Stimulated activated CD4-positive, alpha-beta T cell treated with anti-CD3 and anti-CD28 coated beads, Interleukin-1b, Interleukin-23, amount 100 ng/mL, for 48 hours (primary cell): Measurements from ENCODE around the gene PLK5.
"Not testable (repeated sequence)": the region's sequence is repeated elsewhere in the genome, so short reads cannot be mapped to it uniquely, and the experiment has no call there.

ENCODE experiments used
- DNase-seq: peaks from one replicate; pipeline ENCODE4 v3.0.0-alpha.2; 2020

The PLK5 gene, protein sequence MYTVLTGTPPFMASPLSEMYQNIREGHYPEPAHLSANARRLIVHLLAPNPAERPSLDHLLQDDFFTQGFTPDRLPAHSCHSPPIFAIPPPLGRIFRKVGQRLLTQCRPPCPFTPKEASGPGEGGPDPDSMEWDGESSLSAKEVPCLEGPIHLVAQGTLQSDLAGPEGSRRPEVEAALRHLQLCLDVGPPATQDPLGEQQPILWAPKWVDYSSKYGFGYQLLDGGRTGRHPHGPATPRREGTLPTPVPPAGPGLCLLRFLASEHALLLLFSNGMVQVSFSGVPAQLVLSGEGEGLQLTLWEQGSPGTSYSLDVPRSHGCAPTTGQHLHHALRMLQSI

DNA sequence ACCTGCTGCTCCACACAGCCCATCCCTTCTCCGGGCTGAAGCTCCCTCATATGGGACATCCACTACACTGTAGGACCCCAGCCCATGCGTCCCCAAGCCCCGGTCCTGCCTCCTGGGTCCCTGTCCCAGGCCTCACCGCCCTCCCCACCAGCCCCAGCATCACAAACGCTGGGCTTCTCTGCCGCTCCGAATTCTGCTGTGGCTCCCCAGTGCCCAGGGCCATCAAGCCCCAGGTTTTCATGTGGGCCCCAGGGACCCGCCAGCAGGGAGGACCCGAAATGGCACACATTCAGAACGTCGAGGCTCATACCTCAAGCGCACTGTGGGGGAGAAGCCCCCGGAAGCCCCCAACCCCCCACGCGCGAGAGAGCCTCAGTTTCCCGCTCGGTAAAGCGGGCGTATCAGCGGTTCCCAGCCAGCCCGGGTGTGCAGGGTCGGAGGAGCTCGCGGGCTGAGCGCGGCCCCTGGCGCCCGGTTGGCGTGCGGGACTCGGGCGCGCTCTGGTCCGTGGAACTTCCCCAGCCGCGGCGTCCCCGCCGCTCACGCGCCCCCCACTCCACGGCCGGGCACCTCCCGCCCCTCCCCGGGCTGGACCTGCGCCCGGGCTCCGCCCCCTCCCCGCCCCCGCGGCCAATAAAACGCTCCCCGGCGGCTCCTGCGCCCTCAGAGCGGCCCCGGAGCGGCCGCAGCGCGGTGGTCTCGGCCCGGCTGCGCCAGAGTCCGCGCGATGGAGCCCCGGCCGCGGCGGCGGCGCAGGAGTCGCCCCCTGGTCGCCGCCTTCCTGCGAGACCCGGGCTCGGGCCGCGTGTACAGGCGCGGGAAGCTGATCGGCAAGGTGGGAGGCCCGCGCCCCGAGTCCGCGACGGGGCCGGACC is at the start of gene PLK5:
Gene PLK5 (plus strand): TSS at position 666 of the 875 bp plus-strand sequence. CDS start 2,920 bp downstream, outside the sequence.
- DNase-seq = no peak

DNA sequence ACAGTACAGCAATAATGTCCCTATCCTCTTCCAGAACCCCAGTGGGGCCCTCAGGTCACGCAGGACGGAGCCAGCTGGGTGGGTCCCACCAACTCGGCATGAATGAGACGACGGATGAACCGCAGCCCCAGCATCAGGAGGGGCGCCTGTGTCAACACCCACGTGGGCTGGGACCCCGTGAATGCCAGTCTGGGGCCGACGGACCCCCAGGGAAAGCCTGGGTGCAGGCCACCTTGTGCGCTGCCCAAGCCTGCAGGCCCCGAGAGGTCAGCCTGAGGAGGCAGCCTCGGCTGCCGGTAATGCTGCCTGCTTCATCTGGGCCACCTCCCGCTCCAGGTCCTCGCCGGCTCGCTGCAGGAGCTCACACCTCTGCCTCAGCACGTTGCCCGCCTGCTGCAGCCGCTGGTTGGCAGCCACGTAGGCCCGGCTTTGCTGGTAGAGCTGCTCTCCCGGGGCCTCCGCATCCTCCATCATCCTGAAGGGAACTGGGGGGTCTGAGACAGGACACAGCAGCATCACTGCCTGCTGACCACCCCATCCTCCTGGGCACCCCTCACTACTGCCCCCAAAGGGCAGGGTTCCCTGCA is 49.0 kb upstream of the PLK5 start:
- no peak for DNase-seq

DNA sequence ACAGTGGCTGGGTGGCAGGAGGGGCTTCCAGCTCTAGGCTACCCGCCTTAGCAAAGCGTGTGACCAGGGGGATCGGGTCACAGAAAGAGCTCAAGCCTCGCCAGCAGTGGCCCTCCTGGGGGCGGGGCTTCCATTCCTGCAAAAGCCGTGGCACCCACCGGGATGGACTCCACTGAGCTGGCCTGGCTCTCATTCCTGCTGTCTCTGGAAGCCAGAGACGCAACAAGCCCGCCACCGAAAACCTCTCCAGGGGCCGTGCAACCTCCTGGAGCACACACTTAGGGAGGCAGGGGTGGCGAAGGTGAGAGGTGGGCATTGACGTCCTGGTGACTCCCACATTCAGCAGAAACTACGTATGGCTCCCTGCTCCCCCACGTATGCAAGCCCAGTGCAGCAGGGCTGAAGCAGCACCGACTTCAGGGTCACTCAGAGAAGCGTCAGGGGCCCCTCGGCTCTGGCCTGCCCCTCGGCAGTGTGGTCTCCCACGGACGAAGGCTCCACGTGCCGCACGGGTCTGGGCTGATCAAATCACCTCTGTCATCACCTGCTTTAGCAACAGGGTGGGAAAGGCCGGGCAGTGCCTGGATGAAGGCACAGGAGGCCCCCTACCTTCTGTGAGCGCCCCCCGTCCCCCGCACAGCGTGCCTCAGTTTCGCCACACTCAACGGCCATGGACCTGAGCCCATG is 48.0 kb upstream of the PLK5 start:
- no peak for DNase-seq

DNA sequence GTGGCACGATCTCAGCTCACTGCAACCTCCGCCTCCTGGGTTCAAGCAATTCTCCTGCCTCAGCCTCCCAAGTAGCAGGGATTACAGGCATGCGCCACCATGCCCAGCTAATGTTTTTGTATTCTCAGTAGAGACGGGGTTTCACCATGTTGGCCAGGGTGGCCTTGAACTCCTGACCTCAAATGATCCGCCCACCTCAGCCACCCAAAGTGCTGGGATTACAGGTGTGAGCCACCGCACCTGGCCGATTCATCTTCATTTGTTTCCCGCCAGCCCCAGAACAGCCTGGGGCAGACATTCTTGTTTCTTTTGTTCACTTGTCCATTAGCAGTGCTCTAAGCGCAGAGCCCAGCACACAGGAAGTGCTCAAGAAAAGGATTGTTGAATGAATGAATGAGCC is 46.8 kb upstream of the PLK5 start:
- DNase-seq = not testable (repeated sequence)

DNA sequence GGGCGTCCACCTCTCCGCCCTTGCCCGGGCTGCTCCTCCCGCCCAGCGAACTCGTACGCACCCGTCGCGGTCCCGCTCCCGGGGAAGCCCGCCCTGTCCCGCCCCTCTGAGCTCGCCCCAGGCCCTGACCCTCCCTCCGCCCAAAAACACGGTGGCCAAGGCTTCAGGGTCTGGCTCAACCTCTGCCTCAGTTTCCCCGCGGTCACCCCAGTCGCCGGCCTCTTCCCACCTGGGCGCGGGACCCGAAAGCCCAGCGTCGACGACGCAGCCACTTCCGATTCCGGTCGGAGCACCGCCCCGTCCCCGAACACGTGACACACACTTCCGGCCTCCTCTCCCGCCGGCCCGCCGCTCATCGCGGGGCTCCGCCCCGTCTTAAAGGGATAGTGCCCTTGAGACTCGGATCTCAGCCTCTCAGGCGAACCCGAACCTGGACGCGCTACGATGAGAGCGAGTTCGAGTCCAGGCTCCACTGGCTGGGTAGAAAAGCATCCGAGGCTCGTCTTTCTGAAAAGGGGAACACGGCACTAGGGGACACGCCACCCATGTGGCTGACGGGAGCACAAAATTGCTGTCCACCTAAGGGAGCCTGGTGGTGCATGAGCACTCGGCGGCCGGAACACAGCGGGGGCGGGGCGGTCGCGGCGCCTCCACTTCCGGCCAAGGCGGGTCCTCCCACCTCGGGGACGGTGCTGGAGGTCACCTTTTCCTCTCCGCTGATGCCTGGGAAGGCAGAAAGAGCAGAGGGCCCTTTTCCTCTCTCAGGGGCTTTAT is 44.8 kb upstream of the PLK5 start, which contains the start of gene C19orf25:
Gene C19orf25 (minus strand): TSS at position 282 of the 774 bp plus-strand sequence. CDS start 312 bp downstream, outside the sequence.
- peak; percentile 94 for DNase-seq

DNA sequence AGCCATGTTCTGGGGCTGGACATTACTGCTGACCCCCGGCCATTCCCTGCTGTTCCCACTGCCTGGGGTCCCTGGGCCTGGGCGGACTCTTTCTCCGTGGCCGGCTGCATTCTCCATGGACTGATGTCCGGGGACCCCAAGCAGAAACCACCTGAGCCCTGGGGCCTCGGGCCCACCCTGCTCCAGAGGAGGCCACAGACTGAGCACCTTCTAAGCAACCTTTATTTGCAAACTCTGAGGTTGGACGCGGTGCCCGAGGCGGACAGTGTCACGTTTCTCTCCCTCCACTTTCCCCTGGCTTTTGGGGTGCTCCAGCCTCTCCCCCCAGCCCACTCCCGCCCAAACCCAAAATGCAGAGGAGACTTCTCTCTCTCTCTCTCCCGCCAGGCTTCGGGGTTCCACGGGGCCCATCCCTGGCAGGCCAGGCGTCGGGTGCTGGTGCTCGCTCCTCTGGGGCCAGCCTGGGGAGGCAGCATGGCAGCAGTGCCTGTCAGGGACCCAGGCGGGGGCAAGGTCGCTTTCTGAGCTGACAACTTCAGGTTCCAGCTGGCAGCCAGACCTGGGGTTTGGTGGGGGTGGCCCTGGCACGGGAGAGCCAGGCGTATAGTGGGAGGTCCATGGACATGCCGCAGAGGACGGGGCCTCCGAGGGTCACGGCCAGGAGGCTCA is 42.5 kb upstream of the PLK5 start:
- no peak for DNase-seq

DNA sequence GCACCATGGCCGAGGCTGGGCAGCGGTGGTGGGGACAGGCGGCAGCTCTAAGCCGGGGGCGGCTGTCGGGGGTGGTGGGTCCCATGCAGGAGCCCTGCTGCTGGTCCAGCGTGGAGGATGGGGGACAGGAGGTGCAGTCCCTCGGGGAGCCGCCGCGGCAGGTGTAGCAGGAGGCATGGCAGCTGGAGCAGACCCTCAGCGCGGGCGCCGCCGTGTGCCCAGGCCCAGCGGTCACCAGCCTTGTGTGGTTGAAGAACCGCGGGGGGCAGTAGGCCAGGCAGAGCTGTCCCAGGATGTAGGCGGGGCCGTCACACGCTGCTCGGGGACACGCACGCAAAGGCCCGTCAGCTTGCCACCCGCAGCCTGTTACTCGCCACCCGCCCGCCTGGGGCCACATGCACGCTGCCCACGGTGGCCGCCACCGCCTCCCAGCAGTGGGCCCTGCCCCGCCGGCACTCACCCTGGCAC is 42.0 kb upstream of the PLK5 start:
- no peak for DNase-seq

DNA sequence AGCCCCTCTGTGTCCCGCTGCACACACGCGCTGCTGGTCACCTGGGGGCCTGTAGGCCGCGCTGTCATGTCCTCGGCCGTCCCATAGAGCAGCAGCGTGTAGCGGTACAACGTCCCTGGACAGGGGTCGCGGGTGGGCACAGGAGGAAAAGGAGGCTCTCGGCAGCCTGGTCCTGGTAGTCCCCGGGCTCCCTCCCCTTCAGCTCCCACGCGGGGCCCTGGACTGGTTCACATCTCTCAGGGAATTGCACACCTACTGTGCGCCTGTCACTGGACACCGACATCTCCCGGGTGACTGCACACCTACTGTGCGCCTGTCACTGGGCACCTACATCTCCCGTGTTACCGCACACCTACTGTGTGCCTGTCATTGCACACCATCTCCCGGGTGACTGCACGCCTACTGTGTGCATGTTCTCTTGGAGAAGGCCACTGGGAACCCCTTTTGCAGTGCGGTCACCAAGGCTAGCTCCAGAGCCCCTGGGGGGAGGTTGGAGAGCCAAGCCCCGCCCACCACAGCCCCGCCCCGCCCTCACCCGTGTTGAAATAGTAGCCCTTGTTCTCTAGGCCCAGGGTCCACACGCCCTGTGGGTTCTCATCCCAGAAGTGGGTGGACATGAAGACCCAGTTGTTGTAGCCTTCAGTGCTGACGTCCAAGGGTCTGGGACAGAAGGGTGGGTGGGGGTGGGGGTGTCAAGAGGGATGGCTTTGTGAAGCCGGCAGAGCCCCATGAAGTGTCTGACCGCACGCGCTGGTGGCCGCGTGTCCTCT is 41.3 kb upstream of the PLK5 start:
- no peak for DNase-seq

DNA sequence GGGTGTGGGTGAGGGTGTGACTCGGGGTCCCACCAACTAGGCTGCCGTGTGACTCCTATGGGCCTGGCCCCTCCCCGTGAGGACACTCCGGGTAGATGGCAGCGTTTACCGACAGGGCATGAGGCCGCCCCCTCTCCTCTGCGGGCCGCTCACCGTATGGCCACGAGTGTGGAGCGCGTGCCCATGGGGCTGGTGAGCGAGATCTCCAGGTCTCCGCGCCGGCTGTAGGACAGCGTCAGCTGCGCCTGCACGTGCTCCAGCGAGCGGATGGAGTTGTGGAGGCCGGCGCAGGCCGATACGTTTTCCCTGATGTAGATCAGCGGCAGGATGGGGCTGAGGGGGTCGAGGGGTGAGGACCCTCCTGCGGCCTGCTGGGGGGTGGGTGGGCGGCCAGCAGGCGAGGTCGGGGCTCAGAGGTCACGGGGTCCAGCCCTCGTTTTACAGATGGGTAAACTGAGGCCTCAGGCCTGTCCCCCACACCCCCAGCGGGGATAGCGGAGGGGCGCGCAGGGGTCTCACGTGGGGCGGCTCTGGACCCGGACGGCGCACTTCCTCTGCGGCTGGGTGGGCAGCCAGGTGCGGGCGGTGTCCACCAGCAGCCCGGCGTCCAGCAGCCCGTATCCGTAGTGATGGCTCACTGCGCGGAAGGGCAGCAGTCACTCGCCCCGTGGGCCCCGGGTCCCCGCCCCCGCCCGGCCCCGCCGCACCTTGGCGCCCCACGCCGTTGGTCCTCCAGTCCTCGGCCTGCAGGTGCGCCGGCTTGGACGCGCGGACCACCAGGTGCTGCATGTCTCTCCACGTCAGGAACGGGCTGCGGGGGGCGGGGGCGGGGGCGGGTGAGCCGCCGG is 40.5 kb upstream of the PLK5 start:
- no peak for DNase-seq

DNA sequence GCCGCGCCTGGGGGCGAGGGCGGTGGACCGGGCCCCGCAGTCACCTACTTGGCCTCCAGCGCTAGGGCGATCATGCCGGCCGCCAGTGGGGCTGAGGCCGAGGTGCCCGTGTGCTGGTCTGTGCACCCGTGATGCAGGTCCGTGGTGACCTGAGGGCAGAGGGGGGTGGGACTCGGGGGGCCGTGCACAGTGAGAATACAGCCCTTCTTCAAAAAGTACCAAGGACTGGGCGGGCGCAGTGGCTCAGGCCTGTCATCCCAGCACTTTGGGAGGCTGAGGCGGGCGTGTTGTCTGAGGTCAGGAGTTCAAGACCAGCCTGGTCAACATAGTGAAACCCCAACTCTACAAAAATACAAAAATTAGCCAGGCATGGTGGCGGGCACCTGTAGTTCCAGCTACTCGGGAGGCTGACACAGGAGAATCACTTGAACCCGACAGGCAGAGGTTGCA is 39.9 kb upstream of the PLK5 start:
- DNase-seq = no peak

DNA sequence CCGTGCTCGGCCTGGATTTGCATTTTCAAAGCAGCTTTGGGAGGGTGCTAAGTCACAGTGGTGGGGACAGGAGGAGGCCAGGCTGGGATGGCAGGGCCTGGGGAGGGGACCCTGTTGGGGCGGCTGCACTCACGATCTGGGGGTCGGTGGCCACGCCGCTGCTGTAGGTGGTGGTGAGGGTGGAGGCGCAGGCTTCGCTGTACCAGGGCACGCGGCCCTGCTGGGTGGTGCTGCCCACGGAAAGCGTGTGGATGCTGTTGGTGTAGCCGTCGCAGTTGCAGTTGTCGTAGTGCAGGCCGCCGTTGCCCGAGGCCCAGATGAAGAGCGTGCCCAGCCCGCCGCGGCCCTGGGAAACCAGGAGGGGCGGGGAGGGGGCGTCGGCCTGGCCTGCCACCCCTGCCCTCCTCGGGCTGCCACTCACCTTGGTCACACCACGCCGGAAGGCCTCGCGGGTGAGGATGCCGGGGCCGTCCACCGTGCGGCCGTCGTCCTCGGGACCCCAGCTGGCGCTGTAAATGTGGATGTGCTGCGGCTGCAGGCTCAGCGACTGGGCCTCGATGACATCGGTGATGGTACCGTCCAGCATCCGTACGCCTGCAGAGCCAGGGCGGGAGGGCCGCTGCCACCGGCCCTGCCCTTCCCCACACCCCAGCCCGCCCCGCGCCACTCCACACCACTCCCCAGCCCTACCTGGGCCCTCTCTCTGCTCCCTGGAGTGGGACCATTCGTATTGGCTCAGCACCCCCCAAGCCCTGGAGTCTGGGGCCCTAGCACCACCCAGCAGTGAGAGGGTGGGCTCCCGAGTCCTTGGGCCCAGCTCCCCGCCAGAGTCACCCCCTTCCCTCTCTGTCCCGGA is 36.9 kb upstream of the PLK5 start:
- DNase-seq = no peak

DNA sequence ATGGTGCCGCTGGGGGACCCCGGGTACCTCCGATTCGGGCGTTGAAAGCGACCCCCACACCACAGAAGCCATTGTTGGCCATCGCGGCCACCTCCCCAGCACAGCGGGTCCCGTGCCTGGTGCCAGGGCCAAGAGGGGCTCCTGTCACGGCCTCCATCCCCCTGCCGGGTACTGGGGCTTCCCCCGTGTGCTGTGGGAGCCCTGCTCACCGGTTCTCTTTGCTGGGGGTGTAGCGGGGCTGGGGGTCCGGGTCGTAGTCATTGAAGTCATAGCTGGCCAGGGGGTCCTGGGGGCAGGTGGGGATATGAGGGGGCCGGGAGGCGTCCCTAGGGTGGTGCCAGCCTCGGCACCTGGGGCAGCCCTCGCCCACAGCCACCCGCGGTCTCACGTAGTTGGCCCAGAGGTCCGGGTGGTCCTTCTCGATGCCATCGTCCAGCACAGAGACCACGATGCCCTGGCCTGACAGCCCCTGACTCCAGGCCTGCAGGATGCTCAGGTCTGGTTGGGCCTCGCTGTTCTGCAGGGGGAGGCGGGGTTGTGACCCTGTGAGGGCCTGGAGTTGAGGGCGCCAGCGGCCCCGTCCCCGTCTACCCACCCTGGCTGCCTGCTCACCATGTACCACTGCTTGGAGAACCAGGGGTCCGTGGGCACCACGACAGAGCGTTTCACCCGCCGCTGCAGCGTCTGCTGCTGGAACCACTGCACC is 36.1 kb upstream of the PLK5 start:
- DNase-seq = no peak

DNA sequence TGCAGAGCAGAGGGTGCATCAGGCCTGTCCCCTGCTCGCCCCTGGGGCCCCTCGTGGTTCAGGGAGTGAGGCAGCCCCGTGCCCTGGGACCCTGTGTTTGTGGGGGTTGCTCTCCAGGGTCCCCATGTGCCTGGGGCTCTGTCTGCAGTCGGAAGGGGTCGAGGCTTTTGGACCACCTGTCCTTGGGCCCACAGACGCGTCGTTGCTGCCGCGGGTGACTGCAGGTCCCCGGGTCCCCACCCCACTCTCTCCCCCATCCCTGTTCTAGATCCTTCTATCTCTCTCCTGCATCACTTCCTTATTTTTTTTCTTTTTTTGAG is 35.6 kb upstream of the PLK5 start:
- no peak for DNase-seq

DNA sequence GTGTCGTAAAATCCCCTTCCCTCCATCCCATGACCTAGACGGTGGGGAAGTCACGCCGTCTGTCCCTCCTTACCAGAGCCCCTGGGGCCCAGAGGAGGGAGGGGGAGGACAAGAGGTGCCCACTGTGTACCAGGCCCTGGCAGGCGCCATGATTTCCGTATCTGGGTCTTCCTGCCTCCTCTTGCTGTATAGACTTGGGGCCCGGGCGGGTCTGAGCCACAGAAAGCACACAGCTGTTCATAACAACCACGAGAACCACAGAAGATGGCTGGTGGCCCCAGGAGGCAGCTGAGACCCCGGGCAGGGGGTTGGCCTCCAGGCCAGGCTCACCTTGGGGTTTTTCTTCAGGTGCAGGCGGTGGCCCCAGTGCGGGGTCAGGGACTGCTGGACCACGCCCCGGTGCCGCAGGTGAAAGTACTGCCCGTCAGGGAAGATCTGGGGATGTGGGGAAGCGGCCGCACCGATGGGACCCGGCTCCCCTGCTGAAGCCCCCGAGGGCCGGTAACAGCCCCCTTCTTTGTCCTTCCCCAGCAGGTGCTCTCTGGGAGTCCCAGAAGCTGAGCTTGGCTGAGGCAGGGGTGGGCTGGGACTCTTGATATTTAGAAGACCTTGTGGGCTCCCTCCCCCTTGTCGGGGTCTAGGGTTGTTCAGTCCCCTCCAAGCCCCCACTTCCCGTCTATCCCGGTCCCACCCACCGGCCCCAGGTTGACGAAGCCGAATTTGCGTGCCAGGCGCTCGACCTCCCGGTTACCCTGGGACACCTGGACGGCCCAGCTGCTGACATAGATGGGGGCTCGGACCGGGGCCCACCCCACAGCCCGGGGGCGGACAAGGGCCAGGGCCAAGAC is 34.2 kb upstream of the PLK5 start:
- no peak for DNase-seq

DNA sequence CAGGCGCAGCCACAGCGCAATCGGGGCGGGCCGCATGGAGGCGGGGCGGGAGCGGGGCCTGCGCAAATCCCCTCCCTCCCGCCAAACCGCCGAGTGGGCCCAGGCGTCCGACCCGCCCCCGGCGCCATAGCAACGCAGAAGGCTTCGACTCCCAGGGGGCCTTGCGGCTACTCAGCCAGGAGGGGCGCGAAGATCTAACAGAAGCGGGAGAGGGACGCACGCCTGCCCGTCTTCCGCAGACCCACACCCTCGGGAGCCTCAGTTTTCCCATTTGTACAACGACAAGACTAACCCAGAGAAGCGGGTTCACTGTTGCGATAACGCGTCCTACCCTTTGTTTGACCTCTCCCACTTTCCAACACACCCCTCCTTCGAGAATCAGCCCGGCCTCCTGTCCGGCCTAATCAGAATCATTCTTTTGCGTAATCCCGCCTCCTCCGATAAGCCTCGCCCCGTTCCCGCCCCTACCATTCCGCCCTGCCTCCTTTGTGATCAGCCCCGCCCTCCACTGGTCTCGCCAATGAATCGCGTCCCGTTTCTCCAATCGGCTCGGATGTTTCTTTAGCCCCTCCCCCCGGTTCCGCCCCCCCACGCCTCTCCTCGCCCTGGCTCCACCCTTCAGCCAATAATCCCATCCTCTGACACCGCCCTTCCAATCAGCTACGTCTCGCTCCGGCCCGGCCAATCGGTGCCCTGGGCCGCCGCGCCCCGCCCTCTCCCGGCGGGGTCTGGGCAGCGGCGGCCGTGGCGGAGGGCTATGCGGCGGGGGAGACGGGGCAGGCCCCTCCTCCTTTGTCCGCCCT is 33.4 kb upstream of the PLK5 start, which contains the start of gene PCSK4:
Gene PCSK4 (minus strand): TSS at position 40 of the 803 bp plus-strand sequence. CDS start 4 bp downstream, at position 36.
- peak; percentile 99 for DNase-seq
